Measurements from ENCODE around the gene MAPK8IP1.
"Not testable (repeated sequence)": the region's sequence is repeated elsewhere in the genome, so short reads cannot be mapped to it uniquely, and the experiment has no call there.

Gene MAPK8IP1

DNA sequence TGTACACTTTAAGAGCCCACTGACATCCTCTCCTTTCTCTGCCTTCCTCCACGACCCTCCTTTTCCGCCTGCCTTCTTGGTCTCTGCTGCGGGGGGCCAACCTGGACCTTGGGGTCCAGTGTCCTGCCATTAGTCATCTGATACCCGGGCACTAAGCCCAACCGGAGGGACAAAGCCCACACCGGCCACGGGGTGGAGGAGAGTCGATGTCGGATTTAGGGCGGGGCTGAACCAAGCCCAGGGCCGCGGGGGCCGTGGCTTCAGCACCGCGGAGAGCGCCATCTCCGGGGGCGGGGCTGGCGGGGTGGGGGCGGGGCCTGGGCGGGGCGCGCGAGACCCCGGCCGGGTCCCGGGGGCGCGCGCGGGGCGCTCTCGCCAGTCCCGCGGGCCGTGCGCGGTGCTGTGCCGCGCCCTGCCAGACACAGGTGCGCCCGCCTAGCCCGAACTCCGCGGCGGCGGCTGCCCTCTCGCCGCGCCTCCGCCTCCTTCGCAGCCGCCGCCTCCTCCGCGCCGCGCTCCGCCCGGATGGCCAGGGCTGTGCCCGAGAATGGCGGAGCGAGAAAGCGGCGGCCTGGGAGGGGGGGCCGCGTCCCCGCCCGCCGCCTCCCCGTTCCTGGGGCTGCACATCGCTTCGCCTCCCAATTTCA lies at the start of gene MAPK8IP1:
MAPK8IP1 (plus strand) TSS at position 378 of the 647 bp plus-strand sequence; CDS start at position 548, 170 bp downstream.
- DNase-seq (ENCODE audit: low read depth in 2 of 2), result peak; percentile 21 to 51

DNA sequence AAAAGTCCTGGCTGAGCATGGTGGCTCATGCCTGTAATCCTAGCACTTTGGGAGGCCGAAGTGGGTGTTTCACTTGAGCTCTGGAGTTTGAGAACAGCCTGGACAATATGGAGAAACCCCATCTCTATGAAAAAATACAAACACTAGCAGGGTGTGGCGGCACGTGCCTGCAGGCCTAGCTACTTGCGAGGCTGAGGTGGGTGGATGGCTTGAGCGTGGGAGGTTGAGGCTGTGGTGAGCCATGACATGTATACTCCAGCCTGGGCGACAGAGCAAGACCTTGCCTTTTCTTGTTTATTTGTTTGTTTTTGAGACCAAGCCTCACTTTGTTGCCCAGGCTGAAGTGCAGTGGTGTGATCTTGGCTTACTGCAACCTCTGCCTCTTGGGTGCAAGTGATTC lies 46.2 kb upstream of the MAPK8IP1 start:
- DNase-seq (ENCODE audit: low read depth in 2 of 2), result no peak

- DNase-seq (ENCODE audit: low read depth in 2 of 2), result not testable (repeated sequence)
Observed at GRCh38 chr11:45840251-45840650, 45.2 kb upstream of the MAPK8IP1 start.

DNA sequence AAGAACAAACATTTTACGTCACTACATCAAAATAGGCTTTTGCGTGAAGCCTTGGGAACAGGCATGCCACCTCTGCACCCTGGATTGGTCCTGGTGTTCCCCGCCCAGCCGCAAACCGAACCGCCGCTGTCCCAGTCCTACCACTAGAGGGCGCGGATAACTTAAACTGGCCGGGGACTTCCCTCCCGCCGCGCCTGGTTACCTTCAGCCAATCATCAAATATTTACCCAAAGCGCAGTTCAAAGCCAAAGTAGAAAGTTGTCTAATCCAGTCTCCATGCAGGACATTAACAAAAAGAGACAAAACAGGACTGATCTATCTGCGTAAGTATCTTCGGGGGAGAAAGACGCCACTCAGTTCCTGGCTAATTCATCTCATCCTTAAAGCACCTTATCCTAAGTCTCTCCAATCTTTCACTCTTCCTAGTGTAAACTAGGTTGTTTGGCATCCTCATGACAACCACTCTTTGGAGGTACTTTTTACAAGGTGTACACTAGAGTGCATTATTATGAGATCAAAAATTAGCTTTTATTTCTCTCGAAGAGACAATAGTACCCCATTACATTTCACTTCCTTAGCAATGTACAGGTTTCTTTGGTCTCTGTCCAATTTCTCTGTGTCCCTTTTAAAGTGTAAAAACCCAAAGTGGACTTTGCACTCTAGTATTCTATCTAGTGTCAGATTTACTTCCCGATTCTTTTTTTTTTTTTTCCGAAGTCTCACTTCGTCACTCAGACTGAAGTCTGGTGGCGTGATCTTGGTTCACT lies 42.1 kb upstream of the MAPK8IP1 start:
- peak; percentile 75 to 79 for DNase-seq (ENCODE audit: low read depth in 2 of 2)

GRCh38 chr11:45844822-45845578 lies 40.5 kb upstream of the MAPK8IP1 start:
- DNase-seq (ENCODE audit: low read depth in 2 of 2), result no peak

DNA sequence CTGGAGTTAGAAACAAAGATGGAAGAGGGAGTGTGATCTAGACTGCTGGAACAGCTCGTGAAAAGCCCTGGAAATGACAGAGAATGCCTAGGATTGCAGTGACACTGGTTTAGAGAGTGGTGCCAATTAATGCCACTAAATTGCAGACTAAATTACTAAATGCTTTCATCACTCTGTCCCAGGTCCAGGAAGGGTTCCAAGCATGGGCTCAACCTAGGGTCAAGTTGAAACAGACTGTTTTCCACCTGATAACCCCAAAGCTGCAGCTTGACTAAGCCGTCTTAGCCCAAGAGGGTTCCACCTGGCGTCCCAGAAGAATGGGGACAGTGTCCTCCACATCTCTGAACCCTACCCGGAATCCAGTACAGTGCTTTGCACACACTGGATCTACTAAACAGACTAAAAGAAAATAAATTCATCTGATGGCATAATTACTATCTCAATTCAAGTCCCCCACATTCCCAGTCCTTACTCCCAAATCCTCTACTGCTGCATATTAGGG lies 39.2 kb upstream of the MAPK8IP1 start:
- no peak for DNase-seq (ENCODE audit: low read depth in 2 of 2)

DNA sequence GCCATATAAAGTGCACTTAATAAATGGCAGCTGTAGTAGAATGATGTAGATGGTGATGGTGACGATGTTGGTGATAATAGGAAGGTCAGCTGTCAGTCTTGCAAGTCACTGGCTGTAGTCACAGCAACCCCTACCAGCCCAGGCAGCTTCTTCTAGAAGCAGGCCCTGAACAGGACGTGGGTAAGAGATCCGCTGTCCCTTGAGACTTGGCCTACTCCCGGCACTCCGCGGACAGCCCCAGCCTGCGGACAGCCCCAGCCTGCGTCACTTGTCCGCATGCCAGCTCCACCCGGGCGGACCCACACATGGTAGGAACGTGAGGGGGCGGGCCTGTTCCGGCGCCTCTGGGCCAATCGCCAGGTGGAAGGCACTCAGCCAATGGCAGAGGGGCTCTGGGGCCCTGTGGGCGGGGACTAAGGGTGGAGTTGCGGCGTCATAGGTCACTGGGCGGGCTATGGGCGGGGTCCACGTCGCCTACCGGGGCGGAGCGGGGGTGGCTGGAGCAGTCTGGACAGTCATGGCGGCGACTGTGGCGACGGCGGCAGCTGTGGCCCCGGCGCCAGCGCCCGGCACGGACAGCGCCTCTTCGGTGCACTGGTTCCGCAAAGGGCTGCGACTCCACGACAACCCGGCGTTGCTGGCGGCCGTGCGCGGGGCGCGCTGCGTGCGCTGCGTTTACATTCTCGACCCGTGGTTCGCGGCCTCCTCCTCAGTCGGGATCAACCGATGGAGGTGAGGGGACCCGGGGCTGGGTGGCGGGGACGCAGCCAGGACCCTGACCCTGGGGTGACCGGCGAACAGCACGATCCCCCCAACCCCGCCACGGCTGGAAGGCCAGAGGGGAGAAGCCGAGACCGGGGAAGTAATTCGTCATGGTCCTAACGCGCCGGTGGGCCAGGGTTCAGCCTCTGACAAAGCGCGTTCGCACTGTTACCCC lies 38.2 kb upstream of the MAPK8IP1 start, which contains the start of gene CRY2:
CRY2 (plus strand) TSS at position 502 of the 937 bp plus-strand sequence; CDS start at position 518, 16 bp downstream.
- DNase-seq (ENCODE audit: low read depth in 2 of 2), result peak; percentile 98 to 100

GRCh38 chr11:45847911-45848316 lies 37.5 kb upstream of the MAPK8IP1 start:
- DNase-seq (ENCODE audit: low read depth in 2 of 2), result peak; percentile 9 to 18

DNA sequence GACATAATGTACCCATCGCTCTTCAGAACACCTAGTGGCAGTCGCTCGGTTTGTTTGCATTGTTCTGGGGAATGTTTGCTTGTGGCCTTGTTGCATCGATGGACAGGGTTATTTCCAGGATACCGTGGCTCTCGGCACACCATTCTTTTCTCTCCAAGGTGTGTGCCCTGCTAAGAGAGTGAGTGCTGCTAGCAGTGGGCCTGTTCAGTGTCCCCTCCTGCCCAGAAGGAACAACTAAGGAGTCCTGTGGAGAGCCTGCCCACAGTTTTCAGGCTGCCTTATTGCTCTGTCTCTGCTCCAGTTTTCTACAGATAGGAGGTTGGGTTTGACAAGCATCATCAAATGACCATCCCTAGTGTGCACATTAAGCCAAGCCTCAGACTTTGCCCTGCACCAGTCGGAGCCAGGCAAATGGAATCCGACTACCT lies 36.8 kb upstream of the MAPK8IP1 start:
- no peak for DNase-seq (ENCODE audit: low read depth in 2 of 2)

- no peak for DNase-seq (ENCODE audit: low read depth in 2 of 2)
Observed at GRCh38 chr11:45850446-45850845, 35.0 kb upstream of the MAPK8IP1 start.

DNA sequence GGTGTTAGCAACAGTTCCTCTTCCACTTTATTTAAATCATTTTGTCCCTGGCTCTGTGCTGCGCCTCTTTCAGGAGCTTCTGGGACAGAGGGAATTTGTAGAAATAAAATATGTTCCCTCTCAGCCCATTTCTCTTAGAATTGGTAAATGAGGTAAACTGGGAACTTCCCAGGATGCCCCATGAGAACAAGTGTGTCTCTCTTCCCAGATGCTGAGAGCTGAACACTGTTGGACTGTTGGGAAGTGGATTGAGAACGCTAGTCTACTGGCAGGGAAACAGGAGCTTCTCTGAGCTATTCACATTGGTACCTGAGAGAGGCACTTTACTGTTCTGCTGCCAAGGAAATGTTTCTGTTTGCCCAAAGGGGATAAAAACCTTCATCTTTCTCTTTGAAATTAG lies 34.2 kb upstream of the MAPK8IP1 start:
- no peak for DNase-seq (ENCODE audit: low read depth in 2 of 2)

- no peak for DNase-seq (ENCODE audit: low read depth in 2 of 2)
Observed at GRCh38 chr11:45852018-45852711, 33.3 kb upstream of the MAPK8IP1 start.

DNA sequence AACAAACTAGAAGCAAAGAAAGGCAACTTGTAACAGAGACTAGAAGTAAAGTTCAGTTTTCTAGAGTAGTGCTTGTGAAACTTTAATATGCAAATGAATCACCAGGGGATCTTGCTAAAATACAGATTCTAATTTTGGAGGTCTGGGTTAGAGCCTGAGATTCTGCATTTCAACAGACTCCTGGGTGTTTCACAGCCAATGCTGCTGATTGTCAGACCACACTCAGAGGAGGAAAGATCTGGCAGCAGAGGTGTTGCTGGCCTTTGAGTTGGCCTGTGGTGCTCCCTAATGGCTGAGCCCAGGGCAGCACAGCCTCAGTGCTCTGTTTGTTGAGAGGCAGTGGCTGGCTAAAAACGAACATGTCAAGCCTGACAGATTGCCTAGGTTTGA lies 32.7 kb upstream of the MAPK8IP1 start:
- DNase-seq (ENCODE audit: low read depth in 2 of 2), result no peak

- DNase-seq (ENCODE audit: low read depth in 2 of 2), result no peak
Observed at GRCh38 chr11:45853332-45854219, 31.9 kb upstream of the MAPK8IP1 start.

DNA sequence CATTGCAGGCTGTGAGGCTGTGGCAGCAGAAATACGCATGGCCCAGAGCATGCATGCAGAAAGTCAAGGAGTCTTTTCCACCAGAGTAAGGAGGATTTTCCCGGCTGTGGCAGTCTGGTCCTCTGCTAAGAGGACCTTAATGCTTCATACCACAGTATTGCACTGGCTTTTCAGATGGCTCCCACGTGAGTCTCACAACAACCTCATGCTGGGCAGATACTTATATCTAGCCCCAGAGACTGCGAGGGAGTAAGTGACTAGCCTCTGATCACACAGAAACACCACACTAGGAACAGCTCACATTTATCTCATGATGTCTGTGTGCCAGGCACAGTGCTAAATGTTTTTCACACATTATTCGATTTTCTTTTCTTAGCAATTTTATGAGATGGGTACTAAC lies 30.1 kb upstream of the MAPK8IP1 start:
- no peak for DNase-seq (ENCODE audit: low read depth in 2 of 2)

GRCh38 chr11:45856044-45856468 lies 29.4 kb upstream of the MAPK8IP1 start:
- no peak for DNase-seq (ENCODE audit: low read depth in 2 of 2)

DNA sequence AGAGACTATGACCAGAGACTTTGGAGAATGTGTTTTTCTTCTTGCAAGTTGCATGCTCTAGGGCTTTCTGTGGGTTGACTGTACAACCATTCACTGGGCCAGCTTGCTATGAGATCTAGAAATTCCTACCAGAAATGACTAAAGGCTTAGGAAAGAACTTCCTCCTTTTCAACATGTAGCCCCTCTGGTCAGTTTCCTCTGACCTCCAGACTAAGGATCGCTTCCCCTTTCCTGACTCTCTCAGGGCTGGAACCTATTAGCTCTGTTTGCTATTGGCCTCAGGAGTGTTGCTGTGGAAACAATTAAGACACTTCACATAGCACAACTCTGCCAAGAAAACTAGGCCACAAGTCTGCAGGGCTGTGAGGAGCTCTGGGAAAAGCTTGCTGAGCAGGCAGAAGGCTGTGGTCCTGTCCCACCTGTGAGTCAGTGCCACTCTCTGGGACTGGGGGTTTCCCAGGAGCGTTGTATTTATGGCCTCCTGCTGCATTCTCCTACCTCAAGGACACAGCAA lies 27.4 kb upstream of the MAPK8IP1 start:
- no peak for DNase-seq (ENCODE audit: low read depth in 2 of 2)

- no peak for DNase-seq (ENCODE audit: low read depth in 2 of 2)
Observed at GRCh38 chr11:45858751-45859398, 26.6 kb upstream of the MAPK8IP1 start.
